ENCODE data around the gene METTL24. TPM values are rescaled to one million over a fixed set of nuclear protein-coding genes. Genes with fewer than 3 reads are reported as not detected.

METTL24 gene
- total and polyA plus RNA-seq, 10 of the 15 experiments (the other 5 are each of a cell fraction or from before 2014, with no cell fraction given): 0.20 TPM; not detected in 9

DNA sequence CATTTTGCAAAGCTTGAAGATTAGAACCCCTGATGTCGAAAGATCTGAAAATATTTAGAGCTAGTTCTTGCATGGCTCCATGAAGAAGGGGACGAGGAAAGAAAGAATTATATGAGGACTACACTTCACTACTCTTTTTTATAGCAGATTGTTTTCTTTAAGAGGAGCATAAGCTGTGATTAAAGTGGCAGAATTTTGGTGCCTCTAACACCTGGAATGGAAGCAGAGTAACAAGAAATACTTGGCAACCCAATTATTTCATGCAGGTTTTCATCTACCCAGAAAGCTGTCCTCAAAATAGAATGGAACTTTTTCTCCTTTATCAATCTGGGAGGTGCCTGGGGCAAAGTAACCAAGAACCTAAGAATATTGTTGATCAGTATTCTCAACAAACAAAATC is 4.0 kb downstream of the METTL24 start (continued):
- TF ChIP-seq, protein P1, sequence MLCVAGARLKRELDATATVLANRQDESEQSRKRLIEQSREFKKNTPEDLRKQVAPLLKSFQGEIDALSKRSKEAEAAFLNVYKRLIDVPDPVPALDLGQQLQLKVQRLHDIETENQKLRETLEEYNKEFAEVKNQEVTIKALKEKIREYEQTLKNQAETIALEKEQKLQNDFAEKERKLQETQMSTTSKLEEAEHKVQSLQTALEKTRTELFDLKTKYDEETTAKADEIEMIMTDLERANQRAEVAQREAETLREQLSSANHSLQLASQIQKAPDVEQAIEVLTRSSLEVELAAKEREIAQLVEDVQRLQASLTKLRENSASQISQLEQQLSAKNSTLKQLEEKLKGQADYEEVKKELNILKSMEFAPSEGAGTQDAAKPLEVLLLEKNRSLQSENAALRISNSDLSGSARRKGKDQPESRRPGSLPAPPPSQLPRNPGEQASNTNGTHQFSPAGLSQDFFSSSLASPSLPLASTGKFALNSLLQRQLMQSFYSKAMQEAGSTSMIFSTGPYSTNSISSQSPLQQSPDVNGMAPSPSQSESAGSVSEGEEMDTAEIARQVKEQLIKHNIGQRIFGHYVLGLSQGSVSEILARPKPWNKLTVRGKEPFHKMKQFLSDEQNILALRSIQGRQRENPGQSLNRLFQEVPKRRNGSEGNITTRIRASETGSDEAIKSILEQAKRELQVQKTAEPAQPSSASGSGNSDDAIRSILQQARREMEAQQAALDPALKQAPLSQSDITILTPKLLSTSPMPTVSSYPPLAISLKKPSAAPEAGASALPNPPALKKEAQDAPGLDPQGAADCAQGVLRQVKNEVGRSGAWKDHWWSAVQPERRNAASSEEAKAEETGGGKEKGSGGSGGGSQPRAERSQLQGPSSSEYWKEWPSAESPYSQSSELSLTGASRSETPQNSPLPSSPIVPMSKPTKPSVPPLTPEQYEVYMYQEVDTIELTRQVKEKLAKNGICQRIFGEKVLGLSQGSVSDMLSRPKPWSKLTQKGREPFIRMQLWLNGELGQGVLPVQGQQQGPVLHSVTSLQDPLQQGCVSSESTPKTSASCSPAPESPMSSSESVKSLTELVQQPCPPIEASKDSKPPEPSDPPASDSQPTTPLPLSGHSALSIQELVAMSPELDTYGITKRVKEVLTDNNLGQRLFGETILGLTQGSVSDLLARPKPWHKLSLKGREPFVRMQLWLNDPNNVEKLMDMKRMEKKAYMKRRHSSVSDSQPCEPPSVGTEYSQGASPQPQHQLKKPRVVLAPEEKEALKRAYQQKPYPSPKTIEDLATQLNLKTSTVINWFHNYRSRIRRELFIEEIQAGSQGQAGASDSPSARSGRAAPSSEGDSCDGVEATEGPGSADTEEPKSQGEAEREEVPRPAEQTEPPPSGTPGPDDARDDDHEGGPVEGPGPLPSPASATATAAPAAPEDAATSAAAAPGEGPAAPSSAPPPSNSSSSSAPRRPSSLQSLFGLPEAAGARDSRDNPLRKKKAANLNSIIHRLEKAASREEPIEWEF (IDR thresholded peaks at IDR 0.05; ENCODE audit: insufficient replicate concordance, low read depth, low read length): no peak
- TF ChIP-seq FOXK2 (IDR thresholded peaks at IDR 0.05) (no peak), CREM (IDR thresholded peaks at IDR 0.05; ENCODE audit: low read depth) (no peak)

DNA sequence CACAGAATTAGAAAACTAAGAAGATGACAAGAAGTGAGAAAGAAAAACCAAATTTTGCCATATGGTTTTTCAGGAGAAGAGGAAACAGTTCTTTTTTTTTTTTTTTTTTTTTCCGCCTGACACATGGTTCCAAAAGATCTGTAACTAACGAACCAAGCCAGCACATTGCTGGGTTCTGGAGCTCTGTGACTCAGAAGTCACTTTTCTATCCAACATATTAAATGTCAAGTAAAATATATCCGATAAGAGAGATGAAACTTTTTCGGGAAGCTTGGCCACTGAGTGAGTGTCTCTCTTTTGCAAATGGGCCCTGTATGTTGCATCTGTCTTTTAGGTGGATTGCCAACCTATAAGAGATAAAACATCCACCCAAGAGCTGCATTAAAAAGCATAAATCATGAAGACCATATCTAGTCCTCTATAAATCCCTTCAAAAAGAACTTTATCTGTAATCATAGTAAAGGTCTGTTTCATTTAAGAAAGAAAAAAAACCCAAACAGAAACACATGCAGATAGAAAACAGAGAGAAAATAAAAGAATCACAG is 4.6 kb downstream of the METTL24 start:
- H3K79me2 ChIP-seq (ENCODE audit: control insufficient read depth, insufficient read depth, low read length): no peaks in the 10 kb centered on the region
- H3K27ac ChIP-seq (ENCODE audit: control insufficient read depth, insufficient read depth): no peak overlapping the region
- H3K27me3 ChIP-seq (replicated peaks in 1 of 2; ENCODE audit: control insufficient read depth in 2 of 2, insufficient read depth in 2 of 2, low read length in 1 of 2): peaks cover 6 to 14% of the 10 kb centered on the region in 2 experiments; a peak in 3 of 4 replicates
- FAIRE-seq: no peak
- SMC1A ChIA-PET (ENCODE audit: uncharacterized antibody, unreplicated experiment): no interaction called here
- no peaks in the 10 kb centered on the region for H3K9me3 ChIP-seq (replicated peaks; ENCODE audit: control insufficient read depth, insufficient read depth, low read length)
- intact Hi-C loops (cut with micrococcal nuclease; ENCODE audit: unreplicated experiment): no loop called here
- RAD21 ChIA-PET (ENCODE audit: unreplicated experiment): no interaction called here
- POLR2A ChIA-PET: no interaction called here
- no peak overlapping the region for H3K4me2 ChIP-seq (ENCODE audit: control insufficient read depth, insufficient read depth)
- H4K20me1 ChIP-seq (ENCODE audit: control insufficient read depth, insufficient read depth): no peaks in the 10 kb centered on the region
- CTCF ChIA-PET: interaction anchor here (0.6 to 1.2 kb wide), 3 partner anchors 12 to 660 kb away, joined by 3 to 4 read pairs (median 3); no protein-coding TSS in a partner anchor
- no peaks in the 10 kb centered on the region for H3K4me1 ChIP-seq (ENCODE audit: control insufficient read depth, insufficient read depth, low read length)
- in situ Hi-C loops (cut with MboI): no loop called here
- no peak for ATAC-seq
- H2AFZ ChIP-seq (ENCODE audit: control insufficient read depth, low read depth, low read length): no peak overlapping the region
- no TSS peak for BruUV-seq (replicated peaks)
- DNase-seq (ENCODE audit: low read depth, low spot score): no peak
- WGBS (ENCODE audit: insufficient coverage, insufficient replicate concordance, low lambda C conversion rate, missing lambda C conversion rate): 52% methylated on average over 3 of the region's 4 CpGs
- no peak overlapping the region for H3K9ac ChIP-seq (ENCODE audit: control insufficient read depth, insufficient read depth, low read length)
- no peaks in the 10 kb centered on the region for H3K36me3 ChIP-seq (ENCODE audit: control insufficient read depth in 2 of 2, insufficient read depth in 2 of 2, low read length in 1 of 2)
- H3K4me3 ChIP-seq: no peak overlapping the region
- TF ChIP-seq, protein P2, sequence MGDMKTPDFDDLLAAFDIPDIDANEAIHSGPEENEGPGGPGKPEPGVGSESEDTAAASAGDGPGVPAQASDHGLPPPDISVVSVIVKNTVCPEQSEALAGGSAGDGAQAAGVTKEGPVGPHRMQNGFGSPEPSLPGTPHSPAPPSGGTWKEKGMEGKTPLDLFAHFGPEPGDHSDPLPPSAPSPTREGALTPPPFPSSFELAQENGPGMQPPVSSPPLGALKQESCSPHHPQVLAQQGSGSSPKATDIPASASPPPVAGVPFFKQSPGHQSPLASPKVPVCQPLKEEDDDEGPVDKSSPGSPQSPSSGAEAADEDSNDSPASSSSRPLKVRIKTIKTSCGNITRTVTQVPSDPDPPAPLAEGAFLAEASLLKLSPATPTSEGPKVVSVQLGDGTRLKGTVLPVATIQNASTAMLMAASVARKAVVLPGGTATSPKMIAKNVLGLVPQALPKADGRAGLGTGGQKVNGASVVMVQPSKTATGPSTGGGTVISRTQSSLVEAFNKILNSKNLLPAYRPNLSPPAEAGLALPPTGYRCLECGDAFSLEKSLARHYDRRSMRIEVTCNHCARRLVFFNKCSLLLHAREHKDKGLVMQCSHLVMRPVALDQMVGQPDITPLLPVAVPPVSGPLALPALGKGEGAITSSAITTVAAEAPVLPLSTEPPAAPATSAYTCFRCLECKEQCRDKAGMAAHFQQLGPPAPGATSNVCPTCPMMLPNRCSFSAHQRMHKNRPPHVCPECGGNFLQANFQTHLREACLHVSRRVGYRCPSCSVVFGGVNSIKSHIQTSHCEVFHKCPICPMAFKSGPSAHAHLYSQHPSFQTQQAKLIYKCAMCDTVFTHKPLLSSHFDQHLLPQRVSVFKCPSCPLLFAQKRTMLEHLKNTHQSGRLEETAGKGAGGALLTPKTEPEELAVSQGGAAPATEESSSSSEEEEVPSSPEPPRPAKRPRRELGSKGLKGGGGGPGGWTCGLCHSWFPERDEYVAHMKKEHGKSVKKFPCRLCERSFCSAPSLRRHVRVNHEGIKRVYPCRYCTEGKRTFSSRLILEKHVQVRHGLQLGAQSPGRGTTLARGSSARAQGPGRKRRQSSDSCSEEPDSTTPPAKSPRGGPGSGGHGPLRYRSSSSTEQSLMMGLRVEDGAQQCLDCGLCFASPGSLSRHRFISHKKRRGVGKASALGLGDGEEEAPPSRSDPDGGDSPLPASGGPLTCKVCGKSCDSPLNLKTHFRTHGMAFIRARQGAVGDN (IDR thresholded peaks at IDR 0.05): no peak
- TF ChIP-seq ETV6 (conservative IDR thresholded peaks at IDR 0.05 in 1 of 2, IDR thresholded peaks at IDR 0.05 in 1 of 2; ENCODE audit: borderline replicate concordance in 1 of 2, low read depth in 1 of 2): no peak
- no peak for TF ChIP-seq NFIC (IDR thresholded peaks at IDR 0.05; ENCODE audit: low read depth, low read length)
- no peak for TF ChIP-seq POLR2AphosphoS2 (IDR thresholded peaks at IDR 0.05; ENCODE audit: low read depth, low read length)
- no peak for TF ChIP-seq POLR2A (IDR thresholded peaks at IDR 0.05; ENCODE audit: low read depth, low read length)
- TF ChIP-seq, protein P3, sequence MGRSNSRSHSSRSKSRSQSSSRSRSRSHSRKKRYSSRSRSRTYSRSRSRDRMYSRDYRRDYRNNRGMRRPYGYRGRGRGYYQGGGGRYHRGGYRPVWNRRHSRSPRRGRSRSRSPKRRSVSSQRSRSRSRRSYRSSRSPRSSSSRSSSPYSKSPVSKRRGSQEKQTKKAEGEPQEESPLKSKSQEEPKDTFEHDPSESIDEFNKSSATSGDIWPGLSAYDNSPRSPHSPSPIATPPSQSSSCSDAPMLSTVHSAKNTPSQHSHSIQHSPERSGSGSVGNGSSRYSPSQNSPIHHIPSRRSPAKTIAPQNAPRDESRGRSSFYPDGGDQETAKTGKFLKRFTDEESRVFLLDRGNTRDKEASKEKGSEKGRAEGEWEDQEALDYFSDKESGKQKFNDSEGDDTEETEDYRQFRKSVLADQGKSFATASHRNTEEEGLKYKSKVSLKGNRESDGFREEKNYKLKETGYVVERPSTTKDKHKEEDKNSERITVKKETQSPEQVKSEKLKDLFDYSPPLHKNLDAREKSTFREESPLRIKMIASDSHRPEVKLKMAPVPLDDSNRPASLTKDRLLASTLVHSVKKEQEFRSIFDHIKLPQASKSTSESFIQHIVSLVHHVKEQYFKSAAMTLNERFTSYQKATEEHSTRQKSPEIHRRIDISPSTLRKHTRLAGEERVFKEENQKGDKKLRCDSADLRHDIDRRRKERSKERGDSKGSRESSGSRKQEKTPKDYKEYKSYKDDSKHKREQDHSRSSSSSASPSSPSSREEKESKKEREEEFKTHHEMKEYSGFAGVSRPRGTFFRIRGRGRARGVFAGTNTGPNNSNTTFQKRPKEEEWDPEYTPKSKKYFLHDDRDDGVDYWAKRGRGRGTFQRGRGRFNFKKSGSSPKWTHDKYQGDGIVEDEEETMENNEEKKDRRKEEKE (IDR thresholded peaks at IDR 0.05): no peak
- TF ChIP-seq SP1 (IDR thresholded peaks at IDR 0.05; ENCODE audit: low read depth, low read length): no peak

Measured in GM12878 (cell line).